Stimulated activated effector memory CD8-positive, alpha-beta T cell treated with anti-CD3 and anti-CD28 coated beads, Interleukin-12 subunit alpha, Interleukin-12 subunit beta, amount 100 ng/mL, for 72 hours (primary cell): Measurements from ENCODE around the gene ENOX1.
A peak's percentile ranks its signal among the peaks of the same experiment; 100 is the strongest.

Experiments
- ATAC-seq: fragments of 150-1000 bp; cut with Tn5 transposase; 2 replicates; pipeline ENCODE4 v1.10.0; 2021
- DNase-seq, 2 donors: peaks; one replicate each; pipeline ENCODE4 v3.0.0; 2021 to 2022; ENCODE audit warnings: low spot score in 2 of 2
- H3K27ac Mint-ChIP-seq: one replicate; pipeline ENCODE4 v1.8.0; 2022; ENCODE audit warnings: mild to moderate bottlenecking, mixed read lengths
- H3K36me3 Mint-ChIP-seq: one replicate; pipeline ENCODE4 v1.8.0; 2022; ENCODE audit warnings: mild to moderate bottlenecking, mixed read lengths
- H3K4me1 Mint-ChIP-seq: one replicate; pipeline ENCODE4 v1.8.0; 2022; ENCODE audit warnings: mixed read lengths
- H3K4me3 Mint-ChIP-seq: one replicate; pipeline ENCODE4 v1.8.0; 2022; ENCODE audit warnings: mild to moderate bottlenecking, mixed read lengths
- H3K9me3 Mint-ChIP-seq: one replicate; pipeline ENCODE4 v1.8.0; 2022; ENCODE audit warnings: mixed read lengths

ENOX1 gene

DNA sequence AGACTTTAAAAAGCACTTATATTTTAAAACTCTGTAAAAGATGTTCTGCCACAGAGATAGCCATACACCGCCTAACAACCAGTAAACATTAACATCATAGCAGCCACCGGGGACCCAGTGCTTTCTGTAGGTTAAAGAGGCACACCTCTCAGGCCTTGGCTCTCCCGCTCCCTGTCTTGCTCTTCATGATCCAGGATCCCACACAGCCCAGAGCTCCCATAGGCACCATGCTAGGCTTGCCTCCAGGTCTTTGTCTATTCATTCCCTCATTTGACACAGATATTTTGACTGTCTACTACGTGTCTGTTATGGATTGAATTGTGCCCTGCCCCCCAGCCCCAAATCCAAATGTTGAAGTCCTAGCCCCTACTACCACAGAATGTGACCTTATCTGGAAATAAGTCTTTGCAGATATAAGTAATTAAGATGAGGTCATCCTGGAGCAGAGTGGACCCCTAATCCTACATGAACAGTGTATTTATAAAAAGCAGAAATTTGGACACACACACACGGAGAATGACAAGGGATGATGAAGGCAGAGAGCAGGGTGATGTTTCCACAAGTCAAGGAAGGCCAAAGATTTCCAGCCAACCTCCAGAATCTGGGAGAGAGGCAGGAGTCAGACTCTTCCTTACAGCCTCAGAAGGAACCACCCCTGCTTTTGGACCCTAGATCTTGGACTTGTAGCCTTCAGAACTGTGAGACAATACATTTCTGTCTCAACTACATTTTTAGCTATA, 490.8 kb downstream of the ENOX1 start:
- Mint-ChIP-seq H3K9me3 (no peaks in the 10 kb centered on the region), H3K4me1 (no peaks in the 10 kb centered on the region), H3K27ac (no peak overlapping the region), H3K4me3 (no peak overlapping the region), H3K36me3 (no peaks in the 10 kb centered on the region)
- DNase-seq: no peak
- no peak for ATAC-seq

GRCh38 chr13:43295321-43295720, 491.5 kb downstream of the ENOX1 start:
- H3K36me3 Mint-ChIP-seq: no peaks in the 10 kb centered on the region
- DNase-seq (no peak), ATAC-seq (no peak)
- no peak overlapping the region for H3K4me3 Mint-ChIP-seq
- H3K9me3 Mint-ChIP-seq: no peaks in the 10 kb centered on the region
- no peaks in the 10 kb centered on the region for H3K4me1 Mint-ChIP-seq
- H3K27ac Mint-ChIP-seq: no peak overlapping the region

- Mint-ChIP-seq H3K36me3 (no peaks in the 10 kb centered on the region), H3K27ac (no peak overlapping the region), H3K4me1 (no peaks in the 10 kb centered on the region), H3K4me3 (no peak overlapping the region), H3K9me3 (no peaks in the 10 kb centered on the region)
- ATAC-seq (no peak), DNase-seq (no peak)
These were observed 492.4 kb downstream of the ENOX1 start for GRCh38 chr13:43294412-43294811.

GRCh38 chr13:43293986-43294385, 492.8 kb downstream of the ENOX1 start:
- no peak overlapping the region for H3K4me3 Mint-ChIP-seq
- DNase-seq (no peak), ATAC-seq (no peak)
- H3K9me3 Mint-ChIP-seq: no peaks in the 10 kb centered on the region
- H3K36me3 Mint-ChIP-seq: no peaks in the 10 kb centered on the region
- H3K4me1 Mint-ChIP-seq: no peaks in the 10 kb centered on the region
- H3K27ac Mint-ChIP-seq: no peak overlapping the region

GRCh38 chr13:43293561-43293960, 493.2 kb downstream of the ENOX1 start:
- ATAC-seq: no peak
- no peaks in the 10 kb centered on the region for H3K9me3 Mint-ChIP-seq
- no peaks in the 10 kb centered on the region for H3K4me1 Mint-ChIP-seq
- no peaks in the 10 kb centered on the region for H3K36me3 Mint-ChIP-seq
- no peak overlapping the region for H3K4me3 Mint-ChIP-seq
- H3K27ac Mint-ChIP-seq: no peak overlapping the region
- DNase-seq: no peak

- Mint-ChIP-seq H3K36me3 (no peaks in the 10 kb centered on the region), H3K27ac (no peak overlapping the region), H3K4me1 (no peaks in the 10 kb centered on the region), H3K9me3 (no peaks in the 10 kb centered on the region), H3K4me3 (no peak overlapping the region)
- DNase-seq: no peak
- peak; percentile 60 for ATAC-seq
These were observed 493.8 kb downstream of the ENOX1 start for GRCh38 chr13:43293008-43293407.

DNA sequence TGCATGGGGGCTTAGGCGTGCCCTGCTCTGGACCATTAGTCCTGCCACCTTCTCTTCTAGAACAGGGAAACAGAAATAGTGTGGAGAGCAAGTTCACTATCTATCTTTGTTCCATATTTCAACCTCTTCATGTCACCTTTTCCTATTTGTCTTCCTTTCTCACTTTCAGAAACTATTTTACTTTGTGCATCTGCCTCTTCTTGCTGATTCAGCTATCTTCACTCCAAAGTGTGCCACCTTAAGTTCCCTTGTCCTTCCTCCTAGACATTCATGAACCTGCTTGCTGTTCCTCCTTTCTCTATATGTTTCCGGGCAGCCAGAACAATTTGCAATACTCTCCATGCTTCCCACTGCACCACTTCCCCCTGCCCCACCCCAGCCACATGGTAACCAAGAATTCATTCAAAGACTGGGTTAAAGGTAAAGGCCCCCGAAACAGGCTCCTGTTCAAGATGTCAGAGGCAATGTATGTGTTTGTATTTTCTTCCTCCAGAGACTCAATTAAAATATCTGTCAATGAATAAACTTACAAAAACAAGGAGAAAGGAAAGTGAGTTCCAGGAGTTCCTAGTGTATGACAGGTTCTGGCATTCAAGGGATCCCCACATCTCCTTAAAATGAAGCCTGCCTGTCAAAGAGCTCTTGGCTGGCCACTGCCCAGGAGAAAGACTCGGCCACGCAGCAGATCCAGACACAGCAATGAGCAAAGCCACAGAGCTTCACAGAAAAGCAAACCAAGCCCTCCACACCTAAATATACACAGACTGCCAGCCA, 495.3 kb downstream of the ENOX1 start:
- no peak overlapping the region for H3K4me3 Mint-ChIP-seq
- no peak for ATAC-seq
- no peak overlapping the region for H3K27ac Mint-ChIP-seq
- no peaks in the 10 kb centered on the region for H3K9me3 Mint-ChIP-seq
- no peaks in the 10 kb centered on the region for H3K36me3 Mint-ChIP-seq
- H3K4me1 Mint-ChIP-seq: no peaks in the 10 kb centered on the region
- no peak for DNase-seq

- DNase-seq (no peak), ATAC-seq (no peak)
- Mint-ChIP-seq H3K36me3 (no peaks in the 10 kb centered on the region), H3K4me3 (no peak overlapping the region), H3K27ac (no peak overlapping the region), H3K9me3 (no peaks in the 10 kb centered on the region), H3K4me1 (no peaks in the 10 kb centered on the region)
These were observed 497.1 kb downstream of the ENOX1 start for GRCh38 chr13:43289470-43290255.

- H3K36me3 Mint-ChIP-seq: no peaks in the 10 kb centered on the region
- no peaks in the 10 kb centered on the region for H3K4me1 Mint-ChIP-seq
- H3K9me3 Mint-ChIP-seq: no peaks in the 10 kb centered on the region
- no peak for ATAC-seq
- no peak overlapping the region for H3K4me3 Mint-ChIP-seq
- H3K27ac Mint-ChIP-seq: no peak overlapping the region
- DNase-seq: no peak
These were observed 500.0 kb downstream of the ENOX1 start for GRCh38 chr13:43286751-43287150.

DNA sequence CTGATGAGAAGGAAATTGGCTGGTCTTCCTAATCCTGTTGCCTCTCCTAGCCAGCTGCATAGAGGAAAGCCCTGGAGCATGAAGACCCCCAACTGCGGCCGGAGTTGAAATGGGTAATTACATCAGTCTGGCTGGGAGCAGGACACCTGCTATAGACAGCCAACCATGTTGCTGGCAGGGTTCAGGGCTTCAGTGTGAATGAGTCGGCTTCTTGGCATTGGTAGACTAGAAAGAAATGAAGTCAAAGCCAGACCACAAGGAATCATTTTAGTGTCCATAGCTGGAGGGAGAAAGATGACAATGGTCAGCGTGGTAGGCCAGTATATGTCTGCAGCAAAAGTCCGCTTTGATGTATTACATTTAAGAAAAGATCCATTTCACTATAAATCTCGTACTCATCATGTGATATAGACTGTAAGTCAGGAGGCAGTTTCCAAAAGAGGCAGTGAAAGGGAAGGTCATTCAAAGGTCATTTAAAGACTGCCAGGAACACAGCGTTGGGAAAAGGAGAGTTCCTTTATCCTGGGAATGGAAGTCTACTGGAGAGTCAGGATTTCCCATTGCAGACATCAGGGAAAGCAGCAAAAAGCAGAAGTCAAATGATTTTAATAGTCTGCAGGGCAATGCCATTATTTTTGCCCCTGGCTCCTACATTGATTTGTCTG, 500.7 kb downstream of the ENOX1 start:
- H3K4me1 Mint-ChIP-seq: no peaks in the 10 kb centered on the region
- no peaks in the 10 kb centered on the region for H3K9me3 Mint-ChIP-seq
- DNase-seq: no peak

DNA sequence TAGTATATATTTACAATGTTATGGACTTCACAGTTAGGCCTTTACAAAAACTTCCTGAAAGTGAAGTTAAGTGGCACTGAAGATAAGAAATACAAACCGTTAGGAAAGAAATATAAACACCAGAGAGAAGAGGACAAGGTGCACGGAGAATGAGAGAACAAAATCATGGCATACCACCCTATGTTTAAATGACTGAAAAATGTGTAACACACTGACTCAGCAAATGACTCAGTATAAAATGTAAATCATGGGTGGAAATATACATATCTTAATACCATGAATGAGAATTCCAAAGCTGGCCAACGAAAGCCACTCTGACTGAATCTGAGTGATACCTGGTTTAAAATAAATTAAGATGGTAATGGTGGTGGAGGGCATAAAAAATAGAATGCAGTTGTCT, 502.6 kb downstream of the ENOX1 start:
- Mint-ChIP-seq H3K4me3 (no peak overlapping the region), H3K36me3 (no peaks in the 10 kb centered on the region), H3K9me3 (no peaks in the 10 kb centered on the region), H3K27ac (no peak overlapping the region), H3K4me1 (no peaks in the 10 kb centered on the region)
- ATAC-seq (no peak), DNase-seq (no peak)

More for the DNA sequence above, 500.7 kb downstream of the ENOX1 start:
- no peaks in the 10 kb centered on the region for H3K36me3 Mint-ChIP-seq
- no peak for ATAC-seq
- H3K27ac Mint-ChIP-seq: no peak overlapping the region
- no peak overlapping the region for H3K4me3 Mint-ChIP-seq

GRCh38 chr13:43279696-43280095, 507.1 kb downstream of the ENOX1 start:
- Mint-ChIP-seq H3K27ac (no peak overlapping the region), H3K9me3 (no peaks in the 10 kb centered on the region), H3K4me3 (no peak overlapping the region), H3K36me3 (no peaks in the 10 kb centered on the region), H3K4me1 (no peaks in the 10 kb centered on the region)
- ATAC-seq: no peak
- no peak for DNase-seq

- ATAC-seq: no peak
- no peak overlapping the region for H3K27ac Mint-ChIP-seq
- no peaks in the 10 kb centered on the region for H3K36me3 Mint-ChIP-seq
- H3K9me3 Mint-ChIP-seq: no peaks in the 10 kb centered on the region
- no peak for DNase-seq
- no peak overlapping the region for H3K4me3 Mint-ChIP-seq
- H3K4me1 Mint-ChIP-seq: no peaks in the 10 kb centered on the region
These were observed 508.6 kb downstream of the ENOX1 start for GRCh38 chr13:43278127-43278526.

DNA sequence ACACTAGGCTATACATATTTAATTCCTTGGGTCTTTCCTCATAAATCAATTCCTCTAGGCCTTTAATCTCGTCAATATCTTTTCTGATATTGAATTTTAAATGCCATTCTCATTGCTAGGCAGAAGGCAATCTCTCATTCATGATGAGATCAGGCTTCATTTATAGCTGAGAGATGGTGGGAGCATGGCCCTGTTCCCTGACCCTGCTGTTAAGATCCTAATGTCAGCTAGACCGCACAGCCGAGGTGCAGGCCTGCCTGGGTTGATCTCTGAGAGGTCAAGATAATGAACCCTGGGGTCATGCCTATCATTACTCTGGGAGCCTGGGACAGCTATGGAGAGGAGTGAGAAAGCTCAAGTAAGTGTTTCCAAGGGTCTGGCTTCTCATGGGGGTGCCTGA, 509.6 kb downstream of the ENOX1 start:
- DNase-seq (no peak), ATAC-seq (peak; percentile 42)
- H3K9me3 Mint-ChIP-seq: no peaks in the 10 kb centered on the region
- no peaks in the 10 kb centered on the region for H3K4me1 Mint-ChIP-seq
- H3K36me3 Mint-ChIP-seq: no peaks in the 10 kb centered on the region
- no peak overlapping the region for H3K27ac Mint-ChIP-seq
- no peak overlapping the region for H3K4me3 Mint-ChIP-seq

DNA sequence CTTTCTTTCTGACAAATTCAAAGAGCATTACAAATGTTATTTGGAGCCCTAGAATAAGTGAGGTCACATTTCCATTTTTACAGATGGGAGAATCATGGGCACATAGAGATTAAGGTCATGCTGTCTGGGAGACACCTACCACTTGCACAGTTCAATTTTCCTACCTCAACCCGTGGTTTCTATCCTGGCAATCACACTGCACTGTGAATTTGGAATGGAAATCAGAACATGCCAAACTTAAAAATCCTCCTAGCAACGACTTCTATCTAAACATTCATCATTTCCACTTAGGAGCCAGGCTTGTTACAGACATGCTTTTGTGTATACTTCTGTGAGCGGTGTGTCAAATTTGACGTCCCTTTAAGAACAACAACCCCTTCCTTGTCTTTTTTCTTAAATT, 511.9 kb downstream of the ENOX1 start:
- no peaks in the 10 kb centered on the region for H3K36me3 Mint-ChIP-seq
- no peak for ATAC-seq

More for the DNA sequence above, 511.9 kb downstream of the ENOX1 start:
- Mint-ChIP-seq H3K27ac (no peak overlapping the region), H3K4me1 (no peaks in the 10 kb centered on the region), H3K4me3 (no peak overlapping the region), H3K9me3 (no peaks in the 10 kb centered on the region)
- no peak for DNase-seq
